Osteocyte (in vitro differentiated cells): ENCODE data around the gene FOXO6. TPM values are rescaled to one million over a fixed set of nuclear protein-coding genes. Genes with fewer than 3 reads are reported as not detected.

Source experiments
- DNase-seq: peaks from one replicate; pipeline ENCODE4 v3.0.0; 2021; ENCODE audit warnings: mixed read lengths; ENCODE audit not compliant: unreplicated experiment; ENCODE audit errors: extremely low spot score
- H3K27ac Mint-ChIP-seq: one replicate; pipeline ENCODE4 v1.8.0; 2021; ENCODE audit warnings: mild to moderate bottlenecking, mixed read lengths; ENCODE audit not compliant: unreplicated experiment
- H3K27me3 Mint-ChIP-seq: one replicate; pipeline ENCODE4 v1.8.0; 2021; ENCODE audit warnings: mixed read lengths; ENCODE audit not compliant: unreplicated experiment
- H3K36me3 Mint-ChIP-seq: one replicate; pipeline ENCODE4 v1.8.0; 2021; ENCODE audit warnings: mixed read lengths; ENCODE audit not compliant: unreplicated experiment
- H3K4me1 Mint-ChIP-seq: one replicate; pipeline ENCODE4 v1.8.0; 2021; ENCODE audit warnings: mixed read lengths; ENCODE audit not compliant: unreplicated experiment
- H3K4me3 Mint-ChIP-seq: one replicate; pipeline ENCODE4 v1.8.0; 2021; ENCODE audit warnings: mild to moderate bottlenecking, moderate library complexity, mixed read lengths; ENCODE audit not compliant: unreplicated experiment
- H3K9me3 Mint-ChIP-seq: one replicate; pipeline ENCODE4 v1.8.0; 2021; ENCODE audit warnings: mixed read lengths; ENCODE audit not compliant: unreplicated experiment
- CTCF ChIP-seq: fragments of 200-600 bp; sonication (generic); IDR thresholded peaks from 2 replicates; pipeline ENCODE4 v1.5.0; 2021; ENCODE audit warnings: antibody characterized with exemption, mild to moderate bottlenecking, moderate library complexity
- total RNA-seq: library from RNA; stranded (reverse); gene quantifications from 2 replicates; pipeline ENCODE4 v1.2.1, GENCODE V29; 2021

FOXO6 gene
- total RNA-seq, 1 donor from 2014 or later, result 0.99 TPM

GRCh38 chr1:41372600-41372993, 11.4 kb downstream of the FOXO6 start:
- no peaks in the 10 kb centered on the region for H3K9me3 Mint-ChIP-seq
- DNase-seq, result no peak
- no peaks in the 10 kb centered on the region for H3K36me3 Mint-ChIP-seq
- H3K27ac Mint-ChIP-seq, result no peak overlapping the region
- H3K27me3 Mint-ChIP-seq, result peaks cover 6% of the 10 kb centered on the region
- no peak overlapping the region for H3K4me3 Mint-ChIP-seq
- TF ChIP-seq CTCF, result no peak
- peaks cover 24% of the 10 kb centered on the region for H3K4me1 Mint-ChIP-seq

DNA sequence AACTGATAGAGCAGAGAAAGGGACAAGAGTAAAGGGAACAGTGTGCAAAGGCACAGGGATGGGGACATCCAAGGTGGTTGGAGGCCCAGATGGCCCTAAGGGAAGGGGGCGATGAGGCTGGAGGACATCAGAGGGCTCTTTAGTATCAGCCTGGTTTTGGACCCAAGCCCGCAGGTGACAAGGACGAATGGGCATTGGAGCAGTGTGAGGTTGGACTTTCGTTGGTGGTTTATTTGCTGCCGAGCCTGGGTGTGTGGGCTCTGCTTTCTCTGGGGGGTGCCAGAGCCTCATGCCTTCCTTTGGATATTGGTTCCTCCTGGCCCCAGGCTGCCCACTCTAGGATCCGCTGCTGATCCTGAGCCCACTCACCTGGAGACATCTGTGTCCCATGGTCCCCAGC, 12.1 kb downstream of the FOXO6 start:
- Mint-ChIP-seq H3K4me1 (peaks cover 24% of the 10 kb centered on the region), H3K27ac (no peak overlapping the region), H3K36me3 (no peaks in the 10 kb centered on the region), H3K9me3 (no peaks in the 10 kb centered on the region), H3K4me3 (no peak overlapping the region), H3K27me3 (peaks cover 3% of the 10 kb centered on the region)
- no peak for DNase-seq
- no peak for TF ChIP-seq CTCF

DNA sequence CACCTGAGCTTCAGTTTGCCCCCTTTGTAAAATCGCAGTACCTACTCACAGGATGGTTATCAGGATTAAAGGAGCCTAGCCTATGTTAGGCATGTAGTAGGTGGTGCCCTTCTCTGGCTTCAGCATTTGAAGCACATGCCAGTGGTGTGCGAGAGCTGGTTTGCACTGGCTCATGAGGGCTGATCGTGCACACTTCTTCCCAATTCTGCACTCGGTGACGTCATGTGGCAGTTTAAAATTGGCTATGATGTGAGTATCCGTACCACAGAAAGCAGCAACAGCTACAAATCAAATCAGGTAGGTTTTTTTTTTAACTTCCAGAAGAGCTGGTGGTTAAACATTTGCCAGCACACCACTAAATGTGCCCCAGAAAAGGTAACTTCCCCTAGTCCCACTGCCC, 13.5 kb downstream of the FOXO6 start:
- H3K27ac Mint-ChIP-seq, result no peak overlapping the region
- H3K4me1 Mint-ChIP-seq, result peaks cover 25% of the 10 kb centered on the region
- H3K4me3 Mint-ChIP-seq, result no peak overlapping the region
- peaks cover under 1% of the 10 kb centered on the region for H3K27me3 Mint-ChIP-seq
- TF ChIP-seq CTCF, result no peak
- DNase-seq, result no peak
- no peaks in the 10 kb centered on the region for H3K36me3 Mint-ChIP-seq
- H3K9me3 Mint-ChIP-seq, result no peaks in the 10 kb centered on the region

DNA sequence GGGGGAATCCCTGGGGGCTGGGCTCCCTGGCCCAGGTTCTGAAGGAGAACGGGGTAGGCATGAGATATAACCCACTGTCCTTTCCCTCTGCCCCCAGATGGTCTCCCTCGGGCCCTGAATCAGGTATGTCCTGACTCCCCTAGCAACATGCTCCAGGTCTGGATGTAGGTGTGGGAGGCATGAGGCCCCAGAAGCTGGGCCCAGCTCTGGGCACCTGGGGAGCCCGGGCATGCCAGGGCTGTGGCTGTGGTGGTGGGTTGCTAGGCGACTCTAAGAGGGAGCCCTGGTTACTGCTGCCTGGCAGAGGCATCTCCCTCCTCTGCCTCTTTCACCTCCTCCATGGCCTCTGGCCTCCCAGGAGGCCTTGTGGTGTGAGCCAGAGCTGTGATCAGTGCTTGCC, 16.2 kb downstream of the FOXO6 start:
- Mint-ChIP-seq H3K27me3 (no peaks in the 10 kb centered on the region), H3K4me1 (peaks cover 26% of the 10 kb centered on the region), H3K9me3 (no peaks in the 10 kb centered on the region), H3K36me3 (no peaks in the 10 kb centered on the region), H3K4me3 (no peak overlapping the region), H3K27ac (no peak overlapping the region)
- TF ChIP-seq CTCF, result no peak
- no peak for DNase-seq

- Mint-ChIP-seq H3K4me3 (no peak overlapping the region), H3K4me1 (peaks cover 22% of the 10 kb centered on the region), H3K27ac (no peak overlapping the region), H3K9me3 (no peaks in the 10 kb centered on the region), H3K36me3 (no peaks in the 10 kb centered on the region), H3K27me3 (no peaks in the 10 kb centered on the region)
- no peak for DNase-seq
- TF ChIP-seq CTCF, result no peak
Observed at GRCh38 chr1:41378222-41378621, 17.0 kb downstream of the FOXO6 start.
